ENCODE results near the gene RNF149. TPM values are rescaled to one million over a fixed set of nuclear protein-coding genes. Genes with fewer than 3 reads are reported as not detected.

RNF149 gene
- total and polyA plus RNA-seq, 9 of the 15 experiments (the other 6 are each of a cell fraction or from before 2014, with no cell fraction given): 9.0 to 31.5 (median 22.8) TPM

DNA sequence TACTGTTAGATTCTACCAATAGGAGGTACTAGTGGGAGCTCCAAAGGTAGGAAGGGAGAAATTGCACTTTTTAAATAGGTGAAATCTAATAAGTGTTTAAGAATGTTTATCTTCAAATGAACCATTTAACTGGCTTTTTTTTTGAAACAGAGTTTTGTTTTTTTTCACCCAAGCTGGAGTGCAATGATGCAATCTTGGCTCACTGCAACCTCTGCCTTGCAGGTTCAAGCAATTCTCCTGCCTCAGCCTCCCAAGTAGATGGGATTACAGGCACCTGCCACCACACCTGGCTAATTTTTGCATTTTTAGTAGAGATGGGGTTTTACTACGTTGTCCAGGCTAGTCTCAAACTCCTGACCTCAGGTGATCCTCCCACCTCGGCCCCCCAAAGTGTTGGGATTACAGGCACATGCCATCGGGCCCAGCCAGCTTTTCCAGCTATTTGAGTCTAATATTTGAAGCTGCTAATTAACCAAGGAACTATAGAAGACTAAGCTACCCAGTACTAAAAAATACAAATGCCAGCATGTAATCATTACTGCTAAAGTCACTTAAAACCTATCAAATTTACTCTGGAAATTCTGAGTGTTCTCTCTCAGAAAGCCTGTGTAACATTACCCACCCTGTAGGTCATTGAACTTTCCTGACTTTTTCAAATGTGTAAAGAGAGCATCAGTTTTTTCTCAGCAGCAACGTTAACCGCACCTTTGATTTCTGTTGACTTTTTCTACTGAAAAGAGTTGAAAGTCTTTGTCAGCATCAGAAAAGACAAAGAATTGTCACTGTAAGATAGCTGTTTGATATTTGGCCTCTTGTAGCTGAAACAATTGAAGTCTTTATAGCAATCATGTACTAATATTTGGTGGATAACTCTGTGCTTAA lies 24.6 kb upstream of the RNF149 start:
- no peak overlapping the region for H3K9ac ChIP-seq (ENCODE audit: insufficient read depth in 1 of 2, low read depth in 2 of 2, low read length in 2 of 2)
- no TSS peak for BruUV-seq (replicated peaks)
- no peaks in the 10 kb centered on the region for H4K20me1 ChIP-seq (replicated peaks; ENCODE audit: control insufficient read depth, insufficient read depth, low read length)
- TF ChIP-seq MXI1 (IDR thresholded peaks at IDR 0.05; ENCODE audit: low read depth, low read length) (no peak), COPS2 (conservative IDR thresholded peaks at IDR 0.05) (no peak), ZEB2 (IDR thresholded peaks at IDR 0.05) (no peak), CAMTA2 (CRISPR knock-in tag; conservative IDR thresholded peaks at IDR 0.05) (no peak), CEBPG (CRISPR knock-in tag; IDR thresholded peaks at IDR 0.05) (no peak), CEBPG (tag; conservative IDR thresholded peaks at IDR 0.05 in 1 of 2, IDR thresholded peaks at IDR 0.05 in 1 of 2) (peak; percentile 44 to 66; a peak in 3 of 4 replicates), PHF21A (IDR thresholded peaks at IDR 0.05; ENCODE audit: borderline replicate concordance, low read depth) (no peak), RNF2 (IDR thresholded peaks at IDR 0.05) (no peak)
- TF ChIP-seq, protein P1, sequence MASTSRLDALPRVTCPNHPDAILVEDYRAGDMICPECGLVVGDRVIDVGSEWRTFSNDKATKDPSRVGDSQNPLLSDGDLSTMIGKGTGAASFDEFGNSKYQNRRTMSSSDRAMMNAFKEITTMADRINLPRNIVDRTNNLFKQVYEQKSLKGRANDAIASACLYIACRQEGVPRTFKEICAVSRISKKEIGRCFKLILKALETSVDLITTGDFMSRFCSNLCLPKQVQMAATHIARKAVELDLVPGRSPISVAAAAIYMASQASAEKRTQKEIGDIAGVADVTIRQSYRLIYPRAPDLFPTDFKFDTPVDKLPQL (IDR thresholded peaks at IDR 0.05; ENCODE audit: extremely low read depth, insufficient read length): no peak
- TF ChIP-seq, protein P2, sequence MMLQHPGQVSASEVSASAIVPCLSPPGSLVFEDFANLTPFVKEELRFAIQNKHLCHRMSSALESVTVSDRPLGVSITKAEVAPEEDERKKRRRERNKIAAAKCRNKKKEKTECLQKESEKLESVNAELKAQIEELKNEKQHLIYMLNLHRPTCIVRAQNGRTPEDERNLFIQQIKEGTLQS (IDR thresholded peaks at IDR 0.05): peak; percentile 34; the same call in 1 of the 2 replicates
- TF ChIP-seq, protein P2 (CRISPR knock-in tag; conservative IDR thresholded peaks at IDR 0.05): no peak
- H3K79me2 ChIP-seq (ENCODE audit: control insufficient read depth, insufficient read depth, low read length): no peaks in the 10 kb centered on the region
- ChIA-PET CTCF (ENCODE audit: low intra/inter-chr PET ratio) (no interaction called here), POLR2A (interaction anchor here (0.5 to 1.7 kb wide), 3 partner anchors 9 to 17 kb away, joined by 3 to 5 read pairs (median 3); no protein-coding TSS in a partner anchor)
- H3K9me3 ChIP-seq (replicated peaks; ENCODE audit: control insufficient read depth, insufficient read depth, low read depth, low read length): no peaks in the 10 kb centered on the region
- H3K4me1 ChIP-seq (replicated peaks in 1 of 2; ENCODE audit: control insufficient read depth in 2 of 2, insufficient read depth in 2 of 2, low read length in 2 of 2): no peaks in the 10 kb centered on the region; a peak in 1 of 5 replicates
- DNase-seq (ENCODE audit: extremely low read depth in 1 of 4, low spot score in 3 of 4) (no peak), FAIRE-seq (no peak), ATAC-seq (no peak)
- in situ Hi-C loops (cut with MboI) (loop anchor here (10.0 kb wide), 1 partner anchor 298 kb away; no protein-coding TSS in a partner anchor), intact Hi-C loops (cut with micrococcal nuclease) (no loop called here)
- H2AFZ ChIP-seq (ENCODE audit: low read depth, low read length): no peak overlapping the region
- no peak overlapping the region for H3K4me3 ChIP-seq
- peaks cover 13 to 35% of the 10 kb centered on the region in 2 experiments for H3K27me3 ChIP-seq (ENCODE audit: control insufficient read depth in 2 of 2, insufficient read depth in 2 of 2, low read length in 2 of 2)
- no peak overlapping the region for H3K27ac ChIP-seq (ENCODE audit: extremely low read depth, low read depth, low read length)
- H3K36me3 ChIP-seq (ENCODE audit: control insufficient read depth, insufficient read depth, low read length): no peaks in the 10 kb centered on the region
- no peaks in the 10 kb centered on the region for H3K9me1 ChIP-seq (ENCODE audit: control insufficient read depth, insufficient read depth, low read length)
- no peak overlapping the region for H3K4me2 ChIP-seq (ENCODE audit: insufficient read depth, low read length)
- WGBS (ENCODE audit: insufficient coverage, low coverage, missing lambda C conversion rate): 23% methylated on average over 5 of the region's 5 CpGs
